HFF-Myc (cell line): Measurements from ENCODE around the gene DBX1.
"Not testable (repeated sequence)": the region's sequence is repeated elsewhere in the genome, so short reads cannot be mapped to it uniquely, and the experiment has no call there.

ENCODE experiments used
- DNase-seq: peaks from one replicate; pipeline ENCODE4 v3.0.0-alpha.2; 2011; ENCODE audit warnings: low read depth; ENCODE audit errors: extremely low read depth
- H3K4me3 ChIP-seq: replicated peaks from 2 replicates; pipeline ENCODE4 v1.5.1; 2011; ENCODE audit warnings: low read depth, mild to moderate bottlenecking, control low read depth, low read length
- TF ChIP-seq, protein P1 (sequence below): IDR thresholded peaks from 2 replicates; pipeline ENCODE4 v1.5.1; 2012; ENCODE audit warnings: mild to moderate bottlenecking, low read depth, low read length, control low read depth; ENCODE audit errors: missing control alignments

The DBX1 gene

DNA sequence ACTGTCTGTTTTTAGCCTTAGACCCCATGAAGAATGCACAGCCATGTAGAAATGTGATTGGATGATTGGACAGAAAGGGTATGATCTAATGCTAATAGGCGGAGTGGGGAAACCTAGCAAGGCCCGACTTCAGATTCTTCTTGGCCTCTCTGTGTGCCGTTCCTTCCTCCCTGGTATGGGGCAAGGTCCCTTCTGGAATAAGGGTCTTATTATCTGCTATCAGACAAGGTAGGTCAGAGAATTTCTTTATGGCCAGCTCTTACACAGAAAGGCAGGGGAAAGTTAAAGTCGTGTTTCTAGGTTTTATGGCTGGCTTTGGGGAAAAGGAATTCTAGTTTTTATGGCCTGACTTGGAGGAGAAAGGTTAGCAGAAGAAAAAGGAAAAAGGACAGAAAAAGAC is 30.6 kb downstream of the DBX1 start:
- DNase-seq: no peak
- TF ChIP-seq, protein P1, sequence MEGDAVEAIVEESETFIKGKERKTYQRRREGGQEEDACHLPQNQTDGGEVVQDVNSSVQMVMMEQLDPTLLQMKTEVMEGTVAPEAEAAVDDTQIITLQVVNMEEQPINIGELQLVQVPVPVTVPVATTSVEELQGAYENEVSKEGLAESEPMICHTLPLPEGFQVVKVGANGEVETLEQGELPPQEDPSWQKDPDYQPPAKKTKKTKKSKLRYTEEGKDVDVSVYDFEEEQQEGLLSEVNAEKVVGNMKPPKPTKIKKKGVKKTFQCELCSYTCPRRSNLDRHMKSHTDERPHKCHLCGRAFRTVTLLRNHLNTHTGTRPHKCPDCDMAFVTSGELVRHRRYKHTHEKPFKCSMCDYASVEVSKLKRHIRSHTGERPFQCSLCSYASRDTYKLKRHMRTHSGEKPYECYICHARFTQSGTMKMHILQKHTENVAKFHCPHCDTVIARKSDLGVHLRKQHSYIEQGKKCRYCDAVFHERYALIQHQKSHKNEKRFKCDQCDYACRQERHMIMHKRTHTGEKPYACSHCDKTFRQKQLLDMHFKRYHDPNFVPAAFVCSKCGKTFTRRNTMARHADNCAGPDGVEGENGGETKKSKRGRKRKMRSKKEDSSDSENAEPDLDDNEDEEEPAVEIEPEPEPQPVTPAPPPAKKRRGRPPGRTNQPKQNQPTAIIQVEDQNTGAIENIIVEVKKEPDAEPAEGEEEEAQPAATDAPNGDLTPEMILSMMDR: no peak
- no peak overlapping the region for H3K4me3 ChIP-seq

DNA sequence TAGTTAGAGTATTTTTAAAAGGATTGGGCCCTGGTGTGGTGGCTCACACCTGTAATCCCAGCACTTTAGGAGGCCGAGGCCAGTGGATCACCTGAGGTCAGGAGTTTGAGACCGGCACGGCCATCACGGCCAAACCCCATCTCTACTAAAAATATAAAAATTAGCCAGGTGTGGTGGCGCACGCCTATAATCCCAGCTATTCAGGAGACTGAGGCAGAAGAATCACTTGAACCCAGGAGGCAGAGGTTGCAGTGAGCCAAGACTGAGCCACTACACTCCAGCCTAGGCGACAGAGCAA is 31.8 kb downstream of the DBX1 start:
- H3K4me3 ChIP-seq, DNase-seq: not testable (repeated sequence)

DNA sequence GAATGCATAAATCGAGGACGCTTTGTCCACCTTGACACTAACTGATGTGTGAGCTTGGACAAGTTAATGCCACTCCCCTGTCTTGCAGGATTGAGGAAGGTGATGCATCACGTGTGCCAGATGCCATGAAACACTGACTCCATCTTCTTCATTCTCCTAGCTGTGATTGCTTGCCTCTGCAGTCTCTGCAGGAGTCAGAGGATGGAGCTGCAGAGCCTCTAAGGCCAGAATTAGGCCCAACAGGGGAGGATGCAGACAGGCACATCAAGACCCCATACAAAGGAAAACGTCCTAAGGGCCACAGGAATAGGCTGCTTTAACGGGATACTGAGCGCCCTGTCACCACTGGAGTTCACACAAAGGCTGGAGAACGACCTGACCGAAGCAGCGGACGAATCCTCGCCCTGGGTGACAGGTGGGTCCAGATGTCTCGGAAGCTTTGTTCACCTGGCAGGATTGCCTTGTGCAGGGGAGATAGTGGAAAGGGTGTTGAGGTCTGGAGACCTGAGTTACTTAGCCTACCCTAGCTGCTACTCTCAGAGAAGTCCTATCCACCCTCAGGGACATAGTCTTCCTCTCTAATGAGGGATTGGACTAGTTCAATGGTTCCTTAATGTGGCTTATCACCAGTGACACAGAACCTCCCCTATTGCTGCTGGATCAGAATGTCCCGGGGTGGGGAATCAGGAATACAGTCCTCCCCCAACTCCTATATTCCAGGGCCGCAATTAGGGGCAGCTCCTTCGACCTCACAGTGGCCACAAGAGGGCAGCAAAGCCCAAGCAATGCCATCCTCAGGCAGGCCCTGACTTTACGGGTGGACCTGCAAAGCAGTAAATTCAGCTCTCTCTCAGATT is 32.4 kb downstream of the DBX1 start:
- TF ChIP-seq, protein P1: peak; percentile 81
- H3K4me3 ChIP-seq: no peak overlapping the region
- no peak for DNase-seq

DNA sequence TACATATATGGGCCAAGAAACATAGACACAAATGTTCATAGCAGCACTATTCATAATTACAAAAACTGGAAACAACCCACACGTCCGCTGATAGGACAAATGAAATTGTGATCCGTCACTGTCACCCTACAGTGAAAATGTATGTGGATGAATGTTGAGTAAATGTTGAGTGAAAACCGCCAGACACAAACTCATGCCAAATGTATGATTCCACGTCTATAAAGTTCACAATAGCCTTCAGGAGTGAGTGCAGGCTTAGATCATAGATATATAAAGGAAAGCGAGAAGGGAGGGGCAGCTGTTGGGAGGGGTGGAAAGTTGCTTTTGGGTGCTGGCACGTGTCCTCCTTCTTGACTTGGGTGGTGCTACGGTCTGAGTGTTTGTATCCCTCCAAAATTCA is 33.6 kb downstream of the DBX1 start:
- TF ChIP-seq, protein P1: no peak
- H3K4me3 ChIP-seq: no peak overlapping the region
- no peak for DNase-seq

DNA sequence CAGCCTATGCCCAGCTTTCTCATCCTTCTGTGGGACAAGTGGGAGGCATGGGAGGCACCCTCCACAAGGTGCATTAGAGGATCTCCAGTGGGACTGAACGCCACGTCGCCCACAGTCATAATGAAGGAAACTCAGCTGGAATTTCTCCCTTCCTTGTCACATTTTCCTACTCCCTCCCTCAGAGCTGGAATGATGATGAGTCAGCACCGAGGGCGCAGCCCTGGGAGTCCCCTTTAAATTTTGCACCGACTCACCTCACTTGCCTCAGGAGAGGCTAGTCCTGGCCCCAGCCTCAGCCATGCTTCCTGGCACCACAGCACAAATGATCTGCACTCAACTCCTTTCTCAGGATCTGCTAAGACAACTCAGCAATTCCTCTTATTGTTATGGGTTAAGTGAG is 34.3 kb downstream of the DBX1 start:
- no peak overlapping the region for H3K4me3 ChIP-seq
- TF ChIP-seq, protein P1: no peak
- DNase-seq: no peak

DNA sequence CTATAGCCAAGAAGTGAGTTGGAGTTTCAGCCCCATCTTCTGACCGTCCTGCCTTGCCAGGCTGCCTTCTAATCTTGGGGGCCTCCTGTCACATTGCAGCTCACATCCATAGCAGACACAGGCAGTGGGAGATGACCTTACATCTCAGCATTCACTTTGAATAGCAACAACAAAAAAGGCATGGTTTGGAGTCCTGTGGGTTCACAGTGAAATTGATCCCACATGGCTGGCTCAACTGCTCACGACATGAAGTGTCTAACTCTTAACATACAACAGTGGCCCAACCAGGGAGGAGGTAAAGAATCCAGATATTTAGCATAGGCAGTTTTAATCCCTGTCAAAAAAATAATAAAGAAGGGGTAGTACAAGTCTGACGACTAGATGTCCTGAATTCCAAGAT is 38.1 kb downstream of the DBX1 start:
- no peak for DNase-seq
- TF ChIP-seq, protein P1: no peak
- no peak overlapping the region for H3K4me3 ChIP-seq

DNA sequence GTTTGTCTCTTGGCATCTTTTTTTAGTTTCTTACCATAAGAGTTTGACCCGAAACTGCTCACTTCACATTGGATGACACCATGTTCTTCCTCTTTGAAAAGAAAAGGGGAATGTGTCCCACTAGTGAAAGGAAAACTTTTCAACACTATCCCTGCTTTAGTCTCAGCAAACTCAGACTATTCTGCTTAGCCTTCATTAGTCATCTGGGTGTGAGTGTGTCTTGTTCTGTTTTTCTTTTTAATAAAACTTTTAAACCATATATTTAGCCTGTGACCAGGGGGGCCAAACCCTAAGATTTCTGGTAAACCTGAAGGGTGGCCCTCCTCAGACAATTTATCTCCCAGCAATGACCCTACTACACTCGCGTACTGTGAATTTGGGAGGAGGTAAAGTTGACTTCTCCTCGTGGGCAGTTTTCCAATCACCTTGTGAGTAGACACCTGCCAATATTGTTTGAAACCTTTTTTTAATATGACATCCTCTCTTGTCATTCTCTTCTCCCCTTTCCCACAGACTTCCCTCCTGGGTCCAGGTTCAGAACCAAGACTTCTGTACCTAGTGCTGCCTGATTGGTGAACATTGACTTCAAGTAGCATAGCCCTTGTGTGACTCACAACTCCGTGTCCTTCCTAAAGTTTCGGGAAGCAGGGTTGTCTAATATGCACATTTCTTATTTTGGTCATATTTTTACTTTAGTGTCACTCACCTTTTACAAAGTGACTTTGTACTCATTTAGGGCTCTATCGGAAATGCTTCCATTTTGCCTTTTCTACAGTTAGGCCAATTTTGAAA is 39.9 kb downstream of the DBX1 start:
- no peak overlapping the region for H3K4me3 ChIP-seq
- TF ChIP-seq, protein P1: no peak
- DNase-seq: no peak
